HCT116 (cell line): ENCODE measurements around the gene MMP25. TPM values are rescaled to one million over a fixed set of nuclear protein-coding genes. Genes with fewer than 3 reads are reported as not detected.

Source experiments
- ATAC-seq: fragments of 200-7000 bp; cut with Tn5 transposase; 2 replicates; pipeline ENCODE4 v1.9.1; 2020; ENCODE audit warnings: mild to moderate bottlenecking, moderate library complexity
- BruUV-seq: library from RNA; stranded (reverse); fragments of 400-500 nt; replicated peaks from 2 replicates; lab custom pipeline; 2021; lab: Mats Ljungman, UMichigan
- CTCF ChIA-PET: fragments of 300-600 bp; sonication (Branson Sonifier 250); formaldehyde crosslinking; loops from one replicate; lab custom pipeline; 2021; ENCODE audit warnings: antibody characterized with exemption; lab: Charles Lee
- POLR2A ChIA-PET: fragments of 300-600, 350-600 bp; sonication (Branson Sonifier 250); formaldehyde crosslinking; loops from one replicate; lab custom pipeline; 2021; ENCODE audit warnings: antibody characterized with exemption; lab: Charles Lee
- RAD21 ChIA-PET, 2 experiments: fragments of 300-600 bp; sonication (Branson Sonifier 250); formaldehyde crosslinking; loops; one replicate each; lab custom pipeline; 2023; ENCODE audit warnings: low total read pairs in 2 of 2; ENCODE audit not compliant: uncharacterized antibody in 2 of 2, unreplicated experiment in 2 of 2, low non-redundant PET in 1 of 2; lab: Charles Lee
- DNase-seq: peaks from one replicate; pipeline ENCODE4 v3.0.0-alpha.2; 2010; ENCODE audit warnings: low read depth, low spot score
- H2AFZ ChIP-seq: fragments of 200-600 bp; shearing (Covaris generic), sonication (generic); 2 replicates; pipeline ENCODE4 v1.6.1; 2017; ENCODE audit warnings: low read depth, mixed run types, mixed read lengths, antibody characterized with exemption, low read length; ENCODE audit not compliant: poor library complexity, severe bottlenecking
- H3K27ac ChIP-seq: 2 replicates; pipeline ENCODE4 v1.5.1; 2012; ENCODE audit warnings: low read depth, low read length
- H3K27me3 ChIP-seq: fragments of 200-600 bp; sonication (generic); 2 replicates; pipeline ENCODE4 v1.6.1; 2016; ENCODE audit warnings: mixed run types, low read length, mixed read lengths; ENCODE audit not compliant: insufficient read depth
- H3K36me3 ChIP-seq, 2 experiments: fragments of 200-500 bp in 1 of 2; fragments of 200-600 bp in 1 of 2; sonication (Bioruptor generic) in 1 of 2; sonication (generic) in 1 of 2; 2 replicates each; pipeline versions ENCODE4 v1.5.1 to v1.6.1; 2014 to 2016; ENCODE audit warnings: low read length in 2 of 2, inconsistent platforms in 1 of 2, mixed read lengths in 1 of 2, mixed run types in 1 of 2; ENCODE audit not compliant: insufficient read depth in 2 of 2, control insufficient read depth in 1 of 2
- H3K4me1 ChIP-seq, 2 experiments: fragments of 200-600 bp in 1 of 2; sonication (generic) in 1 of 2; 2 replicates each; pipeline versions ENCODE4 v1.5.1 to v1.6.1; 2012 to 2017; ENCODE audit warnings: low read length in 2 of 2, inconsistent platforms in 1 of 2, mild to moderate bottlenecking in 1 of 2, mixed read lengths in 1 of 2, mixed run types in 1 of 2, moderate library complexity in 1 of 2; ENCODE audit not compliant: insufficient read depth in 2 of 2, control insufficient read depth in 1 of 2
- H3K4me2 ChIP-seq: fragments of 200-600 bp; sonication (generic); 2 replicates; pipeline ENCODE4 v1.6.1; 2017; ENCODE audit warnings: mixed run types, low read length, mixed read lengths
- H3K4me3 ChIP-seq, 2 experiments: fragments of 200-600 bp in 1 of 2; sonication (generic) in 1 of 2; replicated peaks in 1 of 2; 2 replicates each; pipeline ENCODE4 v1.5.1; 2011 to 2016; ENCODE audit warnings: low read length in 2 of 2, control low read depth in 1 of 2, low read depth in 1 of 2, mild to moderate bottlenecking in 1 of 2, mixed read lengths in 1 of 2, mixed run types in 1 of 2
- H3K79me2 ChIP-seq: fragments of 200-600 bp; sonication (generic); 2 replicates; pipeline ENCODE4 v1.6.1; 2017; ENCODE audit warnings: mild to moderate bottlenecking, mixed run types, low read length, moderate library complexity, mixed read lengths; ENCODE audit not compliant: insufficient read depth
- H3K9ac ChIP-seq: fragments of 200-600 bp; sonication (generic); 2 replicates; pipeline ENCODE4 v1.6.1; 2016; ENCODE audit warnings: low read length, mixed read lengths
- H3K9me2 ChIP-seq: fragments of 200-600 bp; sonication (generic), shearing (Covaris generic); 2 replicates; pipeline ENCODE4 v1.6.1; 2017; ENCODE audit warnings: mixed run types, mild to moderate bottlenecking, moderate library complexity; ENCODE audit not compliant: insufficient read depth
- H3K9me3 ChIP-seq, 2 experiments: fragments of 200-500 bp in 1 of 2; fragments of 200-600 bp in 1 of 2; sonication (Bioruptor generic) in 1 of 2; sonication (generic) in 1 of 2; 2 replicates each; pipeline ENCODE4 v1.6.1; 2014 to 2017; ENCODE audit warnings: low read length in 2 of 2, mixed read lengths in 2 of 2, inconsistent platforms in 1 of 2, low read depth in 1 of 2, mild to moderate bottlenecking in 1 of 2, mixed run types in 1 of 2, moderate library complexity in 1 of 2; ENCODE audit not compliant: control insufficient read depth in 1 of 2, insufficient read depth in 1 of 2
- H4K20me1 ChIP-seq: fragments of 200-600 bp; sonication (generic), shearing (Covaris generic); 2 replicates; pipeline ENCODE4 v1.6.1; 2017; ENCODE audit warnings: mixed run types, mild to moderate bottlenecking, moderate library complexity; ENCODE audit not compliant: insufficient read depth
- CBX3 ChIP-seq: IDR thresholded peaks from 2 replicates; pipeline ENCODE4 v1.6.1; 2012; ENCODE audit warnings: low read depth
- POLR2A ChIP-seq: IDR thresholded peaks from 2 replicates; pipeline ENCODE4 v1.7.0; 2011; ENCODE audit warnings: borderline replicate concordance; ENCODE audit not compliant: insufficient read depth, insufficient read length; ENCODE audit errors: extremely low read depth
- RAD21 ChIP-seq: IDR thresholded peaks from 2 replicates; pipeline ENCODE4 v1.6.1; 2012; ENCODE audit warnings: low read depth, mild to moderate bottlenecking
- TCF7L2 ChIP-seq: IDR thresholded peaks from 2 replicates; pipeline ENCODE4 v1.7.0; 2011; ENCODE audit warnings: borderline replicate concordance, inconsistent platforms; ENCODE audit not compliant: insufficient read depth, insufficient read length; ENCODE audit errors: extremely low read depth
- YY1 ChIP-seq: IDR thresholded peaks from 2 replicates; pipeline ENCODE4 v1.6.1; 2011; ENCODE audit warnings: low read length, low read depth, moderate library complexity, mild to moderate bottlenecking; ENCODE audit not compliant: insufficient replicate concordance; ENCODE audit errors: extremely low read depth
- ZFX ChIP-seq: fragments of 450-650 bp; IDR thresholded peaks from 2 replicates; pipeline ENCODE4 v1.6.1; 2017
- intact Hi-C: fragments of 100-400 bp; cut with micrococcal nuclease; formaldehyde crosslinking; loops from 2 replicates; pipeline ENCODE4 v1.10.0; 2022
- total RNA-seq: library from RNA; stranded (reverse); gene quantifications from one replicate; pipeline ENCODE4 v1.2.1, GENCODE V29; 2021; ENCODE audit not compliant: unreplicated experiment

MMP25 gene
- total RNA-seq, 1 experiment from 2014 or later: 2.5 TPM

GRCh38 chr16:3023669-3024478 lies 22.5 kb upstream of the MMP25 start, which contains the start of the genes HCFC1R1 and THOC6 (continued):
- TF ChIP-seq TCF7L2: peak; percentile 16
- peak; percentile 62 for TF ChIP-seq YY1
- TF ChIP-seq ZFX: peak; percentile 32; the same call in 1 of the 2 replicates
- TF ChIP-seq RAD21: no peak

GRCh38 chr16:3025032-3026002 lies 21.0 kb upstream of the MMP25 start:
- peak overlapping the region; percentile 100; the same call in 1 of the 2 replicates for H3K27ac ChIP-seq
- H3K4me3 ChIP-seq: peak overlapping the region; percentile 94 to 95
- H4K20me1 ChIP-seq: no peaks in the 10 kb centered on the region
- ChIA-PET RAD21 (no interaction called here), POLR2A (interaction anchor here (0.6 to 8.2 kb wide), 4 partner anchors 20 to 177 kb away, joined by 3 to 188 read pairs (median 3); no protein-coding TSS in a partner anchor), CTCF (interaction anchor here (0.9 kb wide), 1 partner anchor 8 kb away, joined by 3 read pairs; no protein-coding TSS in a partner anchor)
- H3K27me3 ChIP-seq: no peaks in the 10 kb centered on the region
- peak overlapping the region; percentile 86 for H3K4me2 ChIP-seq
- ATAC-seq: no peak
- peaks cover 25% of the 10 kb centered on the region; the same call in 1 of the 2 replicates for H3K79me2 ChIP-seq
- H3K9me3 ChIP-seq: no peaks in the 10 kb centered on the region
- DNase-seq: no peak
- peaks cover 16 to 55% of the 10 kb centered on the region in 2 experiments for H3K4me1 ChIP-seq
- no peak for TF ChIP-seq POLR2A
- TF ChIP-seq CBX3: no peak
- peaks cover 8 to 32% of the 10 kb centered on the region in 2 experiments; a peak in 2 of 4 replicates for H3K36me3 ChIP-seq
- no peaks in the 10 kb centered on the region for H3K9me2 ChIP-seq
- no TSS peak for BruUV-seq
- peak overlapping the region; percentile 99; the same call in 1 of the 2 replicates for H3K9ac ChIP-seq
- intact Hi-C loops: loop anchor here (2.0 kb wide), 1 partner anchor 21 kb away; no protein-coding TSS in a partner anchor
- no peak overlapping the region for H2AFZ ChIP-seq
